HL-60 (cell line): ENCODE measurements around the gene GOSR2.

Experiments
- DNase-seq, 2 experiments: peaks; one replicate each; pipeline ENCODE4 v3.0.0-alpha.2; 2010 to 2020; ENCODE audit warnings: low read depth in 1 of 2, low spot score in 1 of 2
- H3K27ac ChIP-seq: fragments of 250-450 bp; sonication (Bioruptor Pico); replicated peaks from 2 replicates; pipeline ENCODE4 v1.5.1; 2020; ENCODE audit warnings: mild to moderate bottlenecking, moderate library complexity
- H3K27me3 ChIP-seq: fragments of 250-450 bp; sonication (Bioruptor Pico); 2 replicates; pipeline ENCODE4 v1.5.1; 2021; ENCODE audit warnings: mild to moderate bottlenecking, moderate library complexity; ENCODE audit not compliant: insufficient read depth, poor library complexity, severe bottlenecking
- H3K4me3 ChIP-seq: replicated peaks from 2 replicates; pipeline ENCODE4 v1.5.1; 2011; ENCODE audit warnings: mild to moderate bottlenecking, control low read depth, low read length; ENCODE audit not compliant: insufficient read depth
- GABPA ChIP-seq: IDR thresholded peaks from 2 replicates; pipeline ENCODE4 v1.6.1; 2012; ENCODE audit warnings: low read depth
- POLR2AphosphoS5 ChIP-seq: IDR thresholded peaks from 2 replicates; pipeline ENCODE4 v1.6.1; 2012; ENCODE audit warnings: low read depth
- SPI1 ChIP-seq: IDR thresholded peaks from 2 replicates; pipeline ENCODE4 v1.6.1; 2012; ENCODE audit warnings: low read depth, mild to moderate bottlenecking, borderline replicate concordance
- TF ChIP-seq, protein P1 (sequence below): IDR thresholded peaks from 2 replicates; pipeline ENCODE4 v1.6.1; 2012; ENCODE audit warnings: low read depth; ENCODE audit not compliant: insufficient replicate concordance
- TF ChIP-seq, protein P2 (sequence below): IDR thresholded peaks from one replicate; pipeline ENCODE4 v1.5.1; 2011; ENCODE audit warnings: low read length, control low read depth, inconsistent platforms; ENCODE audit not compliant: insufficient read depth

GOSR2 gene

DNA sequence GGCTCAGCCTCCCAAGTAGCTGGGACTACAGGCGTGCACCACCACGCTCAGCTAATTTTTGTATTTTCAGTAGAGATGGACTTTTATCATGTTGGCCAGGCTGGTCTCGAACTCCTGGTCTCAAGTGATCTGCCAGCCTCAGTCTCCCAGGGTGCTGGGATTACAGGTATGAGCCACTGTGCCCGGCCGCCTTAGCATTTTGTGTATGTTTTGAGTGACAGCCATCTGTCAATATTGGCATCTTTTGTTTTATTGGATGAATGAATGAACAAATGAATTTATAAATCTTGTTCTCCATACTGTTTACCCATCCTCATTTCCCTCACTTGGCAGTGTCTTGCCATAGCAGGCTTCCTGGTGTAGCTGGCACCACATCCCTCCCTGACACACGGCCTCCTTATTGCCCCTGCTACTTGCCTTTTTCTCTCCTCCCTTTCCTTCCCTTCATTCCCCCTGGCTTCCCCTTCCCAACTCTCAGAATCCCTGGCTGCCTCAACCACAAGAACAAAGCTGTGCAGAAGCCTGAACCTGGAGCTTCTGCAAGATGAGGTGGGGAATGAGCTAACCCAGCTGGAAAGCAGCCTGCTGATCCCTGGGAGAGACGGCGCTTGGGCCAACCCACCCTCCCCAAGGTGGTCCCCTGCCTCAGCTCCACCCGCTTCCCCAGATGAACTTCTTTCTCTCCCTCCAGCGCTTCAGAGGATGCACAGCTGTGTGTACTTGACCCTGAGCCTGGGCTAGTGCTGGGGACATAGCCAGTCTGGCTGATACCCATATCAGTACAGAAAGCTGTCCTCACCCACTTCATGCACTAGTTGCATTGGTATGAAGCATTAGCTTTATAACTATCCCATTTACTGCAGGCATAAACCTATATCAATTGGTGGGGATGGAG lies 37.3 kb upstream of the GOSR2 start:
- Histone ChIP-seq H3K4me3 (no peak overlapping the region), H3K27me3 (peaks cover 4% of the 10 kb centered on the region), H3K27ac (no peak overlapping the region)
- DNase-seq: no peak
- TF ChIP-seq, protein P1, sequence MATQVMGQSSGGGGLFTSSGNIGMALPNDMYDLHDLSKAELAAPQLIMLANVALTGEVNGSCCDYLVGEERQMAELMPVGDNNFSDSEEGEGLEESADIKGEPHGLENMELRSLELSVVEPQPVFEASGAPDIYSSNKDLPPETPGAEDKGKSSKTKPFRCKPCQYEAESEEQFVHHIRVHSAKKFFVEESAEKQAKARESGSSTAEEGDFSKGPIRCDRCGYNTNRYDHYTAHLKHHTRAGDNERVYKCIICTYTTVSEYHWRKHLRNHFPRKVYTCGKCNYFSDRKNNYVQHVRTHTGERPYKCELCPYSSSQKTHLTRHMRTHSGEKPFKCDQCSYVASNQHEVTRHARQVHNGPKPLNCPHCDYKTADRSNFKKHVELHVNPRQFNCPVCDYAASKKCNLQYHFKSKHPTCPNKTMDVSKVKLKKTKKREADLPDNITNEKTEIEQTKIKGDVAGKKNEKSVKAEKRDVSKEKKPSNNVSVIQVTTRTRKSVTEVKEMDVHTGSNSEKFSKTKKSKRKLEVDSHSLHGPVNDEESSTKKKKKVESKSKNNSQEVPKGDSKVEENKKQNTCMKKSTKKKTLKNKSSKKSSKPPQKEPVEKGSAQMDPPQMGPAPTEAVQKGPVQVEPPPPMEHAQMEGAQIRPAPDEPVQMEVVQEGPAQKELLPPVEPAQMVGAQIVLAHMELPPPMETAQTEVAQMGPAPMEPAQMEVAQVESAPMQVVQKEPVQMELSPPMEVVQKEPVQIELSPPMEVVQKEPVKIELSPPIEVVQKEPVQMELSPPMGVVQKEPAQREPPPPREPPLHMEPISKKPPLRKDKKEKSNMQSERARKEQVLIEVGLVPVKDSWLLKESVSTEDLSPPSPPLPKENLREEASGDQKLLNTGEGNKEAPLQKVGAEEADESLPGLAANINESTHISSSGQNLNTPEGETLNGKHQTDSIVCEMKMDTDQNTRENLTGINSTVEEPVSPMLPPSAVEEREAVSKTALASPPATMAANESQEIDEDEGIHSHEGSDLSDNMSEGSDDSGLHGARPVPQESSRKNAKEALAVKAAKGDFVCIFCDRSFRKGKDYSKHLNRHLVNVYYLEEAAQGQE: no peak
- TF ChIP-seq, protein P2, sequence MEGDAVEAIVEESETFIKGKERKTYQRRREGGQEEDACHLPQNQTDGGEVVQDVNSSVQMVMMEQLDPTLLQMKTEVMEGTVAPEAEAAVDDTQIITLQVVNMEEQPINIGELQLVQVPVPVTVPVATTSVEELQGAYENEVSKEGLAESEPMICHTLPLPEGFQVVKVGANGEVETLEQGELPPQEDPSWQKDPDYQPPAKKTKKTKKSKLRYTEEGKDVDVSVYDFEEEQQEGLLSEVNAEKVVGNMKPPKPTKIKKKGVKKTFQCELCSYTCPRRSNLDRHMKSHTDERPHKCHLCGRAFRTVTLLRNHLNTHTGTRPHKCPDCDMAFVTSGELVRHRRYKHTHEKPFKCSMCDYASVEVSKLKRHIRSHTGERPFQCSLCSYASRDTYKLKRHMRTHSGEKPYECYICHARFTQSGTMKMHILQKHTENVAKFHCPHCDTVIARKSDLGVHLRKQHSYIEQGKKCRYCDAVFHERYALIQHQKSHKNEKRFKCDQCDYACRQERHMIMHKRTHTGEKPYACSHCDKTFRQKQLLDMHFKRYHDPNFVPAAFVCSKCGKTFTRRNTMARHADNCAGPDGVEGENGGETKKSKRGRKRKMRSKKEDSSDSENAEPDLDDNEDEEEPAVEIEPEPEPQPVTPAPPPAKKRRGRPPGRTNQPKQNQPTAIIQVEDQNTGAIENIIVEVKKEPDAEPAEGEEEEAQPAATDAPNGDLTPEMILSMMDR: no peak
- no peak for TF ChIP-seq SPI1
- no peak for TF ChIP-seq GABPA
- TF ChIP-seq POLR2AphosphoS5: no peak

DNA sequence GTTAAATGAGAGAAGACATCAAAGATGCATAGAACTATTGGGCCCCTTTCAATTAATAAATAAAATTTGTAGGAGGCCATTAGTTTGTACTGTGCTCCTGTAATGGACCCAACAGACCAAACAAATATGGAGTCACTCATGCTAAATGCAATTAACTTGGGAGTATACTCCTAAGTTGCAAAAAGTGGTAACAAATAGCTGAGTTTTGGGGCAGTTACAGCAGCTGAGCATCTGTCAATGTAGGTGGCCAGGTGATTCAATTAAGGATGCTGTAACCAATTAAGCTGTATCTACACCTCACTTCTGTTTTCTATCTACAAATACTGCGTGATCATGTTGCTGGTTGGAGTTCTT lies 36.7 kb upstream of the GOSR2 start:
- DNase-seq: no peak
- H3K27ac ChIP-seq: no peak overlapping the region
- H3K27me3 ChIP-seq: peaks cover 4% of the 10 kb centered on the region
- no peak for TF ChIP-seq POLR2AphosphoS5
- TF ChIP-seq, protein P1: no peak
- TF ChIP-seq SPI1: no peak
- no peak overlapping the region for H3K4me3 ChIP-seq

GRCh38 chr17:46887717-46888116 lies 35.2 kb upstream of the GOSR2 start:
- DNase-seq: no peak
- Histone ChIP-seq H3K27me3 (peaks cover 4% of the 10 kb centered on the region), H3K4me3 (no peak overlapping the region), H3K27ac (no peak overlapping the region)
- TF ChIP-seq, protein P1: no peak
- no peak for TF ChIP-seq GABPA
- no peak for TF ChIP-seq SPI1
- TF ChIP-seq, protein P2: no peak
- TF ChIP-seq POLR2AphosphoS5: no peak
